Karpas-422 (cell line): ENCODE measurements around the gene DCXR. TPM values are rescaled to one million over a fixed set of nuclear protein-coding genes. Genes with fewer than 3 reads are reported as not detected.
A peak's percentile ranks its signal among the peaks of the same experiment; 100 is the strongest.

Experiments used
- DNase-seq: peaks from one replicate; pipeline ENCODE4 v3.0.0-alpha.2; 2015
- H2AFZ ChIP-seq: fragments of 200-600 bp; sonication (generic); 2 replicates; pipeline ENCODE4 v1.6.1; 2014; ENCODE audit warnings: antibody characterized with exemption, low read length, mixed read lengths
- H3K27ac ChIP-seq: fragments of 200-600 bp; sonication (generic); 2 replicates; pipeline ENCODE4 v1.5.1; 2014; ENCODE audit warnings: mild to moderate bottlenecking, low read length, moderate library complexity
- H3K27me3 ChIP-seq: fragments of 200-600 bp; sonication (generic); 2 replicates; pipeline ENCODE4 v1.6.1; 2014; ENCODE audit warnings: low read length, mixed read lengths
- H3K36me3 ChIP-seq: fragments of 200-600 bp; sonication (generic); 2 replicates; pipeline ENCODE4 v1.6.1; 2014; ENCODE audit warnings: low read length, mixed read lengths; ENCODE audit not compliant: insufficient read depth
- H3K4me1 ChIP-seq: fragments of 200-600 bp; sonication (generic); 2 replicates; pipeline ENCODE4 v1.6.1; 2014; ENCODE audit warnings: mild to moderate bottlenecking, low read length, mixed read lengths
- H3K4me2 ChIP-seq: fragments of 200-600 bp; sonication (generic); 2 replicates; pipeline ENCODE4 v1.6.1; 2014; ENCODE audit warnings: low read length, low read depth, mild to moderate bottlenecking; ENCODE audit not compliant: poor library complexity, severe bottlenecking
- H3K4me3 ChIP-seq: fragments of 200-600 bp; sonication (generic); 2 replicates; pipeline ENCODE4 v1.5.1; 2014; ENCODE audit warnings: mild to moderate bottlenecking, antibody characterized with exemption, low read length, mixed read lengths
- H3K79me2 ChIP-seq: fragments of 200-600 bp; sonication (generic); 2 replicates; pipeline ENCODE4 v1.6.1; 2014; ENCODE audit warnings: mild to moderate bottlenecking, low read length, mixed read lengths
- H3K9ac ChIP-seq: fragments of 200-600 bp; sonication (generic); 2 replicates; pipeline ENCODE4 v1.6.0; 2014; ENCODE audit warnings: low read length
- H3K9me2 ChIP-seq: fragments of 200-600 bp; sonication (generic), shearing (Covaris generic); replicated peaks from 2 replicates; pipeline ENCODE4 v1.6.0; 2014; ENCODE audit warnings: mild to moderate bottlenecking, low read length, moderate library complexity; ENCODE audit not compliant: insufficient read depth
- H3K9me3 ChIP-seq: fragments of 300-700, 200-600 bp; sonication (generic); 2 replicates; pipeline ENCODE4 v1.6.1; 2014; ENCODE audit warnings: low read length, mixed read lengths
- H4K20me1 ChIP-seq: fragments of 200-600 bp; sonication (generic); 2 replicates; pipeline ENCODE4 v1.6.1; 2014; ENCODE audit warnings: mild to moderate bottlenecking, antibody characterized with exemption, low read length, low read depth; ENCODE audit not compliant: insufficient read depth
- total RNA-seq: library from RNA; depleted of rRNA; stranded (reverse); fragments of >200 nt; shearing (Covaris generic); gene quantifications from 2 replicates; pipeline ENCODE4 v1.2.3, GENCODE V29; 2014; ENCODE audit warnings: low replicate concordance

DCXR gene
- total RNA-seq, 1 experiment from 2014 or later: 103 TPM

DNA sequence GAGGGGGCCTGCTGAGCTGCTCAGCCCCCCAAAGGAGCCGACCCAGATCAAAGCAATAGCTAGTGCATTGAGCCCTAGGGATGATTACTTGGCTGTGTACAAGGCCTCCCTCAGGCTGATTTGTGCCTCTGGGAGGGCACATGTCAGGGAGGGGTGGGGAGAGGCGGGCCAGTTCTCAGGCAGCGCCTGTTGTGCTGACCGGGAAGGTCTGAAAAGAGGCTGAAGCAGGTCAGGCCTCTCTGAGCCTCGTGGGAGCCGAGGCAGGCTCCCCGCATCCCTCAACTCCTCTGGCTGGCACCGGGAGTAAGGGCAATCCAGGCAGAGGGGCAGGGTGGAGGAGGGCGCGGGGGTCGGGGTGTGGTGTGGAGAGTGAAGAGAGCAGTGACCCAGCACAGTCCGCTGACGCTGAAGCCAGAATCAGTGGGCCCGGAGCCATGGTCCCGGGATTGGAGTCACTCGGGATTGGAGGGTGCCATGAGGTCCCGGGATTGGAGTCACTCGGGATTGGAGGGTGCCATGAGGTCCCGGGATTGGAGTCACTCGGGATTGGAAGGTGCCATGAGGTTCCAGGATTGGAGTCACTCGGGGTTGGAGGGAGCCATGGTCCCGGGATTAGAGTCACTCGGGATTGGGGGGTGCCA, 3.0 kb downstream of the DCXR start:
- Histone ChIP-seq H2AFZ (no peak overlapping the region), H3K79me2 (peaks cover 11% of the 10 kb centered on the region), H3K27ac (no peak overlapping the region), H3K4me2 (no peak overlapping the region), H3K9me3 (no peaks in the 10 kb centered on the region), H3K4me1 (peaks cover 27% of the 10 kb centered on the region), H4K20me1 (0 out of 2 replicates have a peak, but pooled peaks cover 6% of the 10 kb centered on the region), H3K4me3 (no peak overlapping the region), H3K9me2 (no peaks in the 10 kb centered on the region), H3K9ac (no peak overlapping the region), H3K27me3 (no peaks in the 10 kb centered on the region), H3K36me3 (no peaks in the 10 kb centered on the region)
- peak; percentile 52 for DNase-seq

GRCh38 chr17:82033359-82034085, 4.0 kb downstream of the DCXR start:
- no peak overlapping the region for H3K9ac ChIP-seq

GRCh38 chr17:82031885-82032627, 5.4 kb downstream of the DCXR start:
- Histone ChIP-seq H3K4me2 (peak overlapping the region; percentile 26), H4K20me1 (0 out of 2 replicates have a peak, but pooled peaks cover 6% of the 10 kb centered on the region), H3K27me3 (no peaks in the 10 kb centered on the region), H3K4me3 (no peak overlapping the region), H3K9me2 (no peaks in the 10 kb centered on the region), H3K9ac (no peak overlapping the region), H3K36me3 (no peaks in the 10 kb centered on the region), H3K4me1 (peaks cover 23% of the 10 kb centered on the region), H3K9me3 (no peaks in the 10 kb centered on the region), H2AFZ (no peak overlapping the region), H3K79me2 (peaks cover 10% of the 10 kb centered on the region), H3K27ac (no peak overlapping the region)
- DNase-seq: peak; percentile 76

More at GRCh38 chr17:82033359-82034085, 4.0 kb downstream of the DCXR start:
- Histone ChIP-seq H2AFZ (no peak overlapping the region), H3K27me3 (no peaks in the 10 kb centered on the region), H3K9me2 (no peaks in the 10 kb centered on the region), H3K79me2 (peaks cover 11% of the 10 kb centered on the region), H3K36me3 (no peaks in the 10 kb centered on the region), H3K4me2 (no peak overlapping the region), H3K27ac (no peak overlapping the region), H4K20me1 (0 out of 2 replicates have a peak, but pooled peaks cover 6% of the 10 kb centered on the region), H3K4me3 (no peak overlapping the region), H3K4me1 (peaks cover 27% of the 10 kb centered on the region), H3K9me3 (no peaks in the 10 kb centered on the region)
- no peak for DNase-seq

DNA sequence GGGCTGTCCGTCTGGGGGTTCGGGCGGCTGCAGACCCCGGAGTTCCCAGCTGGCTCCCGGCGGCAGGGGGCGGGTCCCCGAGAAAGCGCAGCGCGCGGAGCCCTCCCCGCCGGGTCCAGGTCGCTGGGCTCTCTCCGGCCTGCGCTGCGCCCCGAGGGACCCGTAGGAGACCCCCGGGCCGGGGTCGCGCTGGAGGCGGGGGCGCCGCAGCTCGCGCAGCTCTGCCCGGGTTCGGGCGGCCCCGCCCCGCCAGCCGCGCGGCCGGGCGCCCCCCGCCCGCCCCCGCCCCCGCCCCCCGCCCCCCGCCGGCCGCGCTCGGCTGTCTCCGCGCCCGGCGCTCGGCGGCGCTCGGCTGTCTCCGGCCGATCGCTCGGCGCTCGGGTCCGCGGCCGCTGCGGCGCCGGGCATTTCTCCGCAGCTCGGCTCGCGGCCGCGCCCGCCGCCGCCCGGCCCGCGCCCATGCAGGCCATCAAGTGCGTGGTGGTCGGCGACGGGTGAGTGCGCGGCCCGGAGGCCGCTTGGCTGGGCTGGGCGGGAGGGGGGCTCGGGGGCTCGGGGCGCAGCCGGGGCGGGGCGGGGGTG, 6.1 kb downstream of the DCXR start, which contains the start of gene RAC3:
Gene RAC3, plus strand, starts transcription at position 376 of the 582 bp plus-strand sequence. Its CDS starts 84 bp downstream, at position 460.
- peak within 1 kb of the TSS; percentile 60 for H3K4me3 ChIP-seq
- H4K20me1 ChIP-seq: 0 out of 2 replicates have a peak, but pooled peaks cover 4% of the 10 kb centered on the region
- H3K27ac ChIP-seq: no peak within 1 kb of the TSS
- peak within 1 kb of the TSS; percentile 75 for H3K4me2 ChIP-seq
- H3K79me2 ChIP-seq: peaks cover 4% of the 10 kb centered on the region
- H2AFZ ChIP-seq: peak within 1 kb of the TSS; percentile 67; the same call in 1 of the 2 replicates
- peak; percentile 68 for DNase-seq
- H3K27me3 ChIP-seq: no peaks in the 10 kb centered on the region
- no peaks in the 10 kb centered on the region for H3K36me3 ChIP-seq
- no peaks in the 10 kb centered on the region for H3K9me2 ChIP-seq
- peak within 1 kb of the TSS; percentile 64 for H3K9ac ChIP-seq
- H3K4me1 ChIP-seq: peaks cover 19% of the 10 kb centered on the region
- no peaks in the 10 kb centered on the region for H3K9me3 ChIP-seq

DNA sequence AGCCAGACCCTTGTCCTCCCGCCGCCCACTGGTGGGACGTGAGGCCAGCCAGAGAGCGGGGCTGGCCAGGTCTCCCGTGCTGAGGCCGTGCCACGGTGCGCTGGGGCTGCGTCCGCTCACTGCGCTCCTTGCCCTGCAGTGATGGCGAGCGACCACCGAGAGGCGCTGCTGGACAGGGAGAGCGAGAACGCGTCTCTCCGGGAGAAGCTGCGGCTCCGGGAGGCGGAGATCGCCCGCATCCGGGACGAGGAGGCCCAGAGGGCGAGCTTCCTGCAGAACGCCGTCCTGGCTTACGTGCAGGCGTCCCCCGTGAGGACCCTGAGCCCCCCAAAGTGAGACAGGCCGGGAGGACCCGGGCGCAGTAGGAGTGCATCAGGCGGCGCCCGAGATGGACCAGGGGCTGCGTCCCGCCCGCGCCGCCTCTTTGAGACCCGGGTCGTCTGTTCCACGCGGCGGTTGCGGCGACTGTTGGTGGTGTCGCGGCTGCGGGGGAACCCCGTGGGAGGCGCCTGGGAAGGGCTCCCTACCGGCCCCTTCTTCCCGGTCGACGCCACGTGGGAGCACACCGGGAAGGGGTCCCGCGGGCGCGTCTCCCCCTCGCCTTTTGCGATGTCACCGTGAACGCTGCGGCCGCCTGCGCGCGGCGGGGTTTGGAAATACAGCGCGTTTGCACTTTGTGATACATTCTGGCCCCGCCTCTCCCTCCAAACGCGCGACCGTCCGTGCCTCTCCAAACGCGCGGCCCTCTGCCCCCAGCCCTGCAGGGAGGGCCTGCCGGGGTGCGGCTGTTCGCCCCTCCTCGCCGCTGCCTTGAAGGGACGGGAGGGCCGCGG, 6.8 kb downstream of the DCXR start:
- no peak overlapping the region for H3K27ac ChIP-seq
- peak overlapping the region; percentile 64 for H3K9ac ChIP-seq
- H3K4me3 ChIP-seq: peak overlapping the region; percentile 60
- no peaks in the 10 kb centered on the region for H3K36me3 ChIP-seq
- no peaks in the 10 kb centered on the region for H3K9me2 ChIP-seq
- H3K4me1 ChIP-seq: peaks cover 13% of the 10 kb centered on the region
- no peaks in the 10 kb centered on the region for H3K79me2 ChIP-seq
- H2AFZ ChIP-seq: peak overlapping the region; percentile 67; the same call in 1 of the 2 replicates
- peak; percentile 91 for DNase-seq
- no peaks in the 10 kb centered on the region for H4K20me1 ChIP-seq
- peak overlapping the region; percentile 75 for H3K4me2 ChIP-seq
- H3K9me3 ChIP-seq: no peaks in the 10 kb centered on the region
- no peaks in the 10 kb centered on the region for H3K27me3 ChIP-seq

DNA sequence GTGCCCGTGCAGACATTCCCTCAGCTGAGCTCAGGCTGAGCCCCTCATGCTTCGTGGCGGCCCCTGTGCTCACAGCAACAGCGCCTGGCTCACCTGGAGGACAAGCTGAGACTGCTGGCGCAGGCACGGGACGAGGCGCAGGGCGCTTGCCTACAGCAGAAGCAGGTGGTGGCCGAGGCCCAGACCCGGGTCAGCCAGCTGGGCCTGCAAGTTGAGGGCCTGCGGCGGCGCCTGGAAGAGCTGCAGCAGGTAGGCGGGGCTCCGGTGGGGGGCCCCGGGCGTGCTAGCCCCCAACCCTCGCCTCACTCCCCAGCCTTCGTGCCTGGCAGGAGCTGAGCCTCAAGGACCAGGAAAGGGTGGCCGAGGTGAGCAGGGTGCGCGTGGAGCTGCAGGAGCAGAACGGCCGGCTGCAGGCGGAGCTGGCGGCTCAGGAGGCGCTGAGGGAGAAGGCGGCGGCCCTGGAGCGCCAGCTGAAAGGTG, 7.5 kb downstream of the DCXR start:
- H3K9me2 ChIP-seq: no peaks in the 10 kb centered on the region
- DNase-seq: no peak
- peak overlapping the region; percentile 75 for H3K4me2 ChIP-seq
- no peaks in the 10 kb centered on the region for H3K79me2 ChIP-seq
- H3K27ac ChIP-seq: no peak overlapping the region
- H3K4me1 ChIP-seq: peaks cover 11% of the 10 kb centered on the region
- no peak overlapping the region for H3K9ac ChIP-seq
- no peak overlapping the region for H2AFZ ChIP-seq
- H3K36me3 ChIP-seq: no peaks in the 10 kb centered on the region
- H3K27me3 ChIP-seq: no peaks in the 10 kb centered on the region
- H3K4me3 ChIP-seq: no peak overlapping the region; the same call in 1 of the 2 replicates
- no peaks in the 10 kb centered on the region for H4K20me1 ChIP-seq
- H3K9me3 ChIP-seq: no peaks in the 10 kb centered on the region

DNA sequence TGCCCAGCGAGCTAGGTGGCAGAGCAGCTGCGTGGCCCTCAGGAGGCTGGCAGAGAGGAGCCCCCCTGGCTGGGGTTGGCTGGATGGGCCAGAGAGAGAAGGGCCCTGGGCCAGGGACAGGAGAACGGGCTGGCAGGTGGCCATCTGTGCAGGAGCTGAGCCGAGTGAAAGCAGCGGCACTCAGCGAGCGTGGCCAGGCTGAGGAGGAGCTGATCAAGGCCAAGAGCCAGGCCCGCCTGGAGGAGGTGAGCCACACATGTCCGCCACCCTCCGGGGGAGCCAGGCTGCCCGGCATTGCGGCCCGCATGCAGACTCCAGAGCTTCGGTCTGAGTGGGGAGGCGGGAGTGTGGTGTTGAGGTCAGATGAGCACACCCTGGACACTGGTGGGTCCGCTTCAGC, 8.1 kb downstream of the DCXR start:
- H3K9ac ChIP-seq: no peak overlapping the region
- no peak overlapping the region for H2AFZ ChIP-seq
- H3K4me3 ChIP-seq: no peak overlapping the region
- H4K20me1 ChIP-seq: no peaks in the 10 kb centered on the region
- no peaks in the 10 kb centered on the region for H3K9me3 ChIP-seq
- H3K9me2 ChIP-seq: no peaks in the 10 kb centered on the region
- H3K27me3 ChIP-seq: no peaks in the 10 kb centered on the region
- H3K27ac ChIP-seq: no peak overlapping the region
- no peak overlapping the region for H3K4me2 ChIP-seq
- H3K36me3 ChIP-seq: no peaks in the 10 kb centered on the region
- H3K4me1 ChIP-seq: peaks cover 13% of the 10 kb centered on the region
- DNase-seq: no peak
- peaks cover 1% of the 10 kb centered on the region; the same call in 1 of the 2 replicates for H3K79me2 ChIP-seq
